Gastrocnemius medialis (tissue), 4 donors: ENCODE data around the gene NFIA. TPM values are rescaled to one million over a fixed set of nuclear protein-coding genes. Genes with fewer than 3 reads are reported as not detected.

Experiments used
- ATAC-seq, 2 donors: fragments of 150-250 bp; one replicate each; pipeline ENCODE4 v1.9.1; 2016
- DNase-seq, 2 donors: peaks; one replicate each; pipeline ENCODE4 v3.0.0-alpha.2; 2019
- H3K27ac ChIP-seq, 4 donors: fragments of 200-600 bp; sonication (generic); 1 replicate in 1 of 4; 2 replicates in 3 of 4; pipeline ENCODE4 v1.5.1; 2016 to 2018; ENCODE audit warnings: mild to moderate bottlenecking in 2 of 4, moderate library complexity in 1 of 4
- H3K27me3 ChIP-seq, 3 donors: fragments of 200-600 bp; sonication (generic) in 2 of 3; 1 replicate in 1 of 3; 2 replicates in 2 of 3; pipeline versions ENCODE4 v1.5.1 to v1.6.0; 2016 to 2019; ENCODE audit warnings: mild to moderate bottlenecking in 1 of 3, moderate library complexity in 1 of 3
- H3K36me3 ChIP-seq, 2 donors: fragments of 200-600 bp; sonication (generic) in 1 of 2; one replicate each; pipeline ENCODE4 v1.5.1; 2017 to 2018
- H3K4me1 ChIP-seq, 2 donors: fragments of 200-600 bp; sonication (generic) in 1 of 2; one replicate each; pipeline ENCODE4 v1.5.1; 2016 to 2017; ENCODE audit warnings: mild to moderate bottlenecking in 2 of 2
- H3K4me3 ChIP-seq, 4 donors: fragments of 200-600 bp; sonication (generic) in 3 of 4; 1 replicate in 1 of 4; 2 replicates in 3 of 4; pipeline ENCODE4 v1.5.1; 2016 to 2019; ENCODE audit warnings: mild to moderate bottlenecking in 2 of 4
- H3K9me3 ChIP-seq, 3 donors: fragments of 200-600 bp; sonication (generic) in 2 of 3; 1 replicate in 1 of 3; 2 replicates in 2 of 3; pipeline ENCODE4 v1.5.1; 2016 to 2019
- POLR2A ChIP-seq, 2 donors: fragments of 450-650 bp; IDR thresholded peaks; one replicate each; pipeline ENCODE4 v1.6.1; 2017; ENCODE audit warnings: antibody characterized with exemption in 2 of 2, mild to moderate bottlenecking in 2 of 2, moderate library complexity in 2 of 2
- in situ Hi-C, 4 donors: fragments of 200-750 bp; cut with MboI; loops; one replicate each; pipeline versions ENCODE4 v1.15.0 to v1.8.0; 2017; ENCODE audit warnings: low sequenced_read_pairs in 4 of 4
- intact Hi-C: fragments of 100-400 bp; cut with DNase I; formaldehyde crosslinking; loops from one replicate; pipeline ENCODE4 v1.15.1; 2023; ENCODE audit warnings: low total_unique reads
- total RNA-seq, 4 donors: library from RNA; depleted of rRNA; stranded (reverse); fragments of >200 nt; gene quantifications; one replicate each; pipeline versions ENCODE4 v1.1.0 to v1.2.3, GENCODE V29; 2016
- TF ChIP-seq, protein P1 (sequence below), 5 experiments: fragments of 450-650 bp in 3 of 5; fragments of 200-600 bp in 2 of 5; sonication (generic) in 2 of 5; IDR thresholded peaks in 4 of 5; conservative IDR thresholded peaks in 1 of 5; 1 replicate in 4 of 5; 2 replicates in 1 of 5; pipeline ENCODE4 v1.5.1; 2016 to 2019; ENCODE audit warnings: antibody characterized with exemption in 5 of 5, mild to moderate bottlenecking in 3 of 5, moderate library complexity in 3 of 5

Gene NFIA
- total RNA-seq, 4 donors from 2014 or later, result 12.9 to 27.0 (median 26.6) TPM

DNA sequence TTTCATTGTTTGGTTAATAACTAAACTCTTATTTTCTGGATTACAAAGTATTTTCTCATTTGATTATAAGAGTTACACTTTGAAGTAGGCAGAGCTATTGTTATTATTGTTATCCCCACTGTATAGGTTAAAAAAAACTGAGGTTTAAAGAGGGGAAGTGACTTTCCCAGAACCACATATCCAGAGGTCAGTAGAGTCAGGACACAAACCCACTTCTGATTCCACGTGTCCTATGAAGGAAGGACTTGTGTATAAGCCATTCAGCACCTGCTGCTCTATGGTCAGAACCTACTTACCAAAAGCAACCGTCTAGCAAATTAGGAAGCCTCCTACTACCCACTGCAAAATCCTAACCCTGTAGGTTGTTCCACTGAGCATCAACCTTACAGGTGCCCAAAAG lies 351.3 kb downstream of the NFIA start:
- Histone ChIP-seq H3K27ac (no peak overlapping the region), H3K9me3 (no peaks in the 10 kb centered on the region), H3K27me3 (no peaks in the 10 kb centered on the region), H3K4me1 (peaks cover 0 to 14% of the 10 kb centered on the region in 2 donors), H3K36me3 (no peaks in the 10 kb centered on the region), H3K4me3 (no peak overlapping the region)
- intact Hi-C loops (no loop called here), in situ Hi-C loops (no loop called here)
- no peak for ATAC-seq
- DNase-seq, result no peak
- TF ChIP-seq, protein P1, sequence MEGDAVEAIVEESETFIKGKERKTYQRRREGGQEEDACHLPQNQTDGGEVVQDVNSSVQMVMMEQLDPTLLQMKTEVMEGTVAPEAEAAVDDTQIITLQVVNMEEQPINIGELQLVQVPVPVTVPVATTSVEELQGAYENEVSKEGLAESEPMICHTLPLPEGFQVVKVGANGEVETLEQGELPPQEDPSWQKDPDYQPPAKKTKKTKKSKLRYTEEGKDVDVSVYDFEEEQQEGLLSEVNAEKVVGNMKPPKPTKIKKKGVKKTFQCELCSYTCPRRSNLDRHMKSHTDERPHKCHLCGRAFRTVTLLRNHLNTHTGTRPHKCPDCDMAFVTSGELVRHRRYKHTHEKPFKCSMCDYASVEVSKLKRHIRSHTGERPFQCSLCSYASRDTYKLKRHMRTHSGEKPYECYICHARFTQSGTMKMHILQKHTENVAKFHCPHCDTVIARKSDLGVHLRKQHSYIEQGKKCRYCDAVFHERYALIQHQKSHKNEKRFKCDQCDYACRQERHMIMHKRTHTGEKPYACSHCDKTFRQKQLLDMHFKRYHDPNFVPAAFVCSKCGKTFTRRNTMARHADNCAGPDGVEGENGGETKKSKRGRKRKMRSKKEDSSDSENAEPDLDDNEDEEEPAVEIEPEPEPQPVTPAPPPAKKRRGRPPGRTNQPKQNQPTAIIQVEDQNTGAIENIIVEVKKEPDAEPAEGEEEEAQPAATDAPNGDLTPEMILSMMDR (IDR thresholded peaks at IDR 0.05 in 4 of 5, conservative IDR thresholded peaks at IDR 0.05 in 1 of 5), result no peak
- TF ChIP-seq POLR2A (IDR thresholded peaks at IDR 0.05), result no peak

DNA sequence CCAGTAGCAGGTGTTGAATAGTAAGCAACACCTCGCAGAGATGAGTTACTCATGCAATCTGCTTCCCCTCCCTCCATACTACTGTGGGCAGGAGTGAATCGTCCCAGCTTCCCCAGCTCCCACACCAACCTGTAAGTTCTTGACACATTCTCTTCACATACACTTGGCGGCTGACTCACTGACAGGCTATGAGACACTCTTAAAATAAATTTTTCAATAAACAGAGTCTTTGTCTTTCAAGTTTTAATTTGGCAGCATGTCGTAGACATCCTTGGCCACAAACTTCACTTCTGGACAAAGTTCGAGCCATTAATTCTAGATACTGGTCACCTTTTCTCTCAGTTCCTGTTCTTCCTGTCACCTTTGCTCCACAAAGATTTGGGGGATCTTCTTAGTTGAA lies 351.9 kb downstream of the NFIA start:
- intact Hi-C loops (no loop called here), in situ Hi-C loops (no loop called here)
- H3K36me3 ChIP-seq, result no peaks in the 10 kb centered on the region
- no peaks in the 10 kb centered on the region for H3K9me3 ChIP-seq
- H3K27me3 ChIP-seq, result no peaks in the 10 kb centered on the region
- no peak for TF ChIP-seq POLR2A (IDR thresholded peaks at IDR 0.05)
- TF ChIP-seq, protein P1 (IDR thresholded peaks at IDR 0.05 in 4 of 5, conservative IDR thresholded peaks at IDR 0.05 in 1 of 5), result no peak
- ATAC-seq (no peak), DNase-seq (no peak)
- H3K4me1 ChIP-seq, result peaks cover 0 to 14% of the 10 kb centered on the region in 2 donors
- H3K27ac ChIP-seq, result no peak overlapping the region
- H3K4me3 ChIP-seq, result no peak overlapping the region

GRCh38 chr1:61435226-61435625 lies 352.9 kb downstream of the NFIA start:
- H3K27ac ChIP-seq, result peak overlapping the region in 1 of 4 donors; percentile 1
- H3K4me1 ChIP-seq, result peaks cover 0 to 14% of the 10 kb centered on the region in 2 donors
- DNase-seq (no peak), ATAC-seq (no peak)
- intact Hi-C loops, result no loop called here
- H3K27me3 ChIP-seq, result no peaks in the 10 kb centered on the region
- no peak overlapping the region for H3K4me3 ChIP-seq
- in situ Hi-C loops, result no loop called here
- no peaks in the 10 kb centered on the region for H3K36me3 ChIP-seq
- no peaks in the 10 kb centered on the region for H3K9me3 ChIP-seq
- no peak for TF ChIP-seq POLR2A (IDR thresholded peaks at IDR 0.05)
- TF ChIP-seq, protein P1 (IDR thresholded peaks at IDR 0.05 in 4 of 5, conservative IDR thresholded peaks at IDR 0.05 in 1 of 5), result no peak

DNA sequence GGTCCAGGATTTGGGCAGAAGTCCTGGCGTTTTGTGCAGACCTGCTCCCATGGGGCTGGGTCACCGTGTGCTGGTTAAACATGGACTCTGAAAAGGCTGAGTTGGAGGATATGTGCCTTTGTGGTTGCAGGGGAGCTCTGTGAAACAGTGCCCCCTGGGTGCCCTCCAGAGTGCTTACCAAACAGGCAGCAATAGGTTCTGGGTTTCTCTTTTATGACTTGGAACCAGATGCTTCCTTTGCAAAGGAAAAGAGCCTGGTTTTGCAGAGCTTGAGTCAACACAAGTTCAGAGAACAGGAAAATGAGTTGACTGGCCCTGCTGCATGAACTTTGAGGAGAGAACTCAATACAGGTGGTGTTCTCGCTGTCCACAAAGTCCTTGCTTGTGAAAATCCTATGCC lies 353.7 kb downstream of the NFIA start:
- H3K4me1 ChIP-seq, result peaks cover 0 to 18% of the 10 kb centered on the region in 2 donors
- ATAC-seq (peak in 1 of 2 donors; percentile 58), DNase-seq (no peak)
- in situ Hi-C loops, result no loop called here
- intact Hi-C loops, result no loop called here
- H3K27ac ChIP-seq, result peak overlapping the region in 3 of 4 donors; percentile 44 to 61 (median 55)
- no peaks in the 10 kb centered on the region for H3K36me3 ChIP-seq
- H3K4me3 ChIP-seq, result no peak overlapping the region
- no peaks in the 10 kb centered on the region for H3K27me3 ChIP-seq
- no peak for TF ChIP-seq POLR2A (IDR thresholded peaks at IDR 0.05)
- TF ChIP-seq, protein P1 (IDR thresholded peaks at IDR 0.05 in 4 of 5, conservative IDR thresholded peaks at IDR 0.05 in 1 of 5), result peak in 2 of 5 experiments; percentile 7 to 17
- no peaks in the 10 kb centered on the region for H3K9me3 ChIP-seq
